B cell (primary cell): ENCODE measurements around the gene AQP5. TPM values are rescaled to one million over a fixed set of nuclear protein-coding genes. Genes with fewer than 3 reads are reported as not detected.

Experiments
- ATAC-seq: fragments of 200-7000 bp; cut with Tn5 transposase; one replicate; pipeline ENCODE4 v1.10.0; 2021; ENCODE audit warnings: low read depth, mild to moderate bottlenecking, moderate number of reproducible peaks, moderate library complexity
- CTCF ChIA-PET: fragments of 350-600 bp; sonication (Branson Sonifier 250); formaldehyde crosslinking; loops from one replicate; lab custom pipeline; 2021; ENCODE audit warnings: antibody characterized with exemption, inconsistent platforms; lab: Charles Lee
- POLR2A ChIA-PET: fragments of 350-600 bp; sonication (Branson Sonifier 250); formaldehyde crosslinking; loops from one replicate; lab custom pipeline; 2021; ENCODE audit warnings: antibody characterized with exemption; lab: Charles Lee
- DNase-seq: peaks from one replicate; pipeline ENCODE4 v3.0.0; 2013
- H2AFZ ChIP-seq: 2 replicates; pipeline ENCODE4 v1.6.1; 2012; ENCODE audit warnings: mild to moderate bottlenecking, low read depth, low read length; ENCODE audit not compliant: insufficient read depth, poor library complexity, severe bottlenecking
- H3K27ac ChIP-seq, 2 donors: 1 replicate in 1 of 2; 2 replicates in 1 of 2; pipeline ENCODE4 v1.5.1; 2012 to 2013; ENCODE audit warnings: low read length in 2 of 2, mild to moderate bottlenecking in 2 of 2, moderate library complexity in 1 of 2
- H3K27me3 ChIP-seq, 4 experiments: fragments of 200-600 bp in 1 of 4; sonication (generic) in 1 of 4; replicated peaks in 1 of 4; 1 replicate in 2 of 4; 2 replicates in 2 of 4; pipeline versions ENCODE4 v1.6.1 to v1.7.0; 2013 to 2016; ENCODE audit warnings: low read length in 3 of 4, mild to moderate bottlenecking in 2 of 4, mixed read lengths in 1 of 4, moderate library complexity in 1 of 4; ENCODE audit not compliant: insufficient read depth in 4 of 4, control insufficient read depth in 3 of 4; ENCODE audit errors: control extremely low read depth in 1 of 4
- H3K36me3 ChIP-seq, 2 experiments: replicated peaks in 1 of 2; 1 replicate in 1 of 2; 2 replicates in 1 of 2; pipeline versions ENCODE4 v1.6.1 to v1.7.1; 2013; ENCODE audit warnings: low read length in 1 of 2; ENCODE audit not compliant: insufficient read depth in 2 of 2, control insufficient read depth in 1 of 2; ENCODE audit errors: control extremely low read depth in 1 of 2, extremely low read depth in 1 of 2
- H3K4me1 ChIP-seq, 2 donors: fragments of 200-600 bp in 1 of 2; sonication (generic) in 1 of 2; 1 replicate in 1 of 2; 2 replicates in 1 of 2; pipeline versions ENCODE4 v1.5.1 to v1.6.1; 2013 to 2017; ENCODE audit warnings: low read length in 2 of 2; ENCODE audit not compliant: control insufficient read depth in 2 of 2, insufficient read depth in 2 of 2
- H3K4me2 ChIP-seq: replicated peaks from 2 replicates; pipeline ENCODE3; 2012; ENCODE audit warnings: mild to moderate bottlenecking, low read depth, low read length; ENCODE audit not compliant: poor library complexity, severe bottlenecking
- H3K4me3 ChIP-seq, 5 experiments: fragments of 200-600 bp in 1 of 5; sonication (generic) in 1 of 5; 1 replicate in 3 of 5; 2 replicates in 2 of 5; pipeline versions ENCODE4 v1.5.1 to v1.7.0; 2011 to 2016; ENCODE audit warnings: low read length in 4 of 5, mild to moderate bottlenecking in 4 of 5, low read depth in 2 of 5, control low read depth in 1 of 5, moderate library complexity in 1 of 5; ENCODE audit not compliant: insufficient read depth in 1 of 5; ENCODE audit errors: control extremely low read depth in 1 of 5, extremely low read depth in 1 of 5
- H3K79me2 ChIP-seq: fragments of 200-600 bp; sonication (generic); one replicate; pipeline ENCODE4 v1.6.0; 2016; ENCODE audit warnings: low read length; ENCODE audit not compliant: control insufficient read depth, insufficient read depth
- H3K9ac ChIP-seq: fragments of 200-600 bp; sonication (generic); 2 replicates; pipeline ENCODE4 v1.6.1; 2017; ENCODE audit warnings: mild to moderate bottlenecking, low read length, moderate library complexity
- H3K9me3 ChIP-seq, 3 donors: one replicate each; pipeline versions ENCODE4 v1.6.1 to v1.7.1; 2013; ENCODE audit warnings: low read length in 2 of 3; ENCODE audit not compliant: control insufficient read depth in 2 of 3, insufficient read depth in 1 of 3; ENCODE audit errors: control extremely low read depth in 1 of 3
- H4K20me1 ChIP-seq: 2 replicates; pipeline ENCODE4 v1.6.0; 2012; ENCODE audit warnings: mild to moderate bottlenecking, low read length; ENCODE audit not compliant: insufficient read depth, control insufficient read depth, poor library complexity, severe bottlenecking
- H3K27ac Mint-ChIP-seq: one replicate; pipeline ENCODE4 v1.8.0; 2021; ENCODE audit warnings: mixed read lengths
- H3K27me3 Mint-ChIP-seq: one replicate; pipeline ENCODE4 v1.8.0; 2021; ENCODE audit warnings: mixed read lengths
- H3K4me1 Mint-ChIP-seq: one replicate; pipeline ENCODE4 v1.8.0; 2021; ENCODE audit warnings: mixed read lengths
- H3K4me3 Mint-ChIP-seq: one replicate; pipeline ENCODE4 v1.8.0; 2021; ENCODE audit warnings: mixed read lengths
- H3K9me3 Mint-ChIP-seq: one replicate; pipeline ENCODE4 v1.8.0; 2022; ENCODE audit warnings: mixed read lengths; ENCODE audit not compliant: insufficient read depth
- EZH2 ChIP-seq: IDR thresholded peaks from 2 replicates; pipeline ENCODE4 v1.6.1; 2012; ENCODE audit warnings: borderline replicate concordance, low read depth, mild to moderate bottlenecking, moderate library complexity, low read length; ENCODE audit not compliant: insufficient read depth, poor library complexity, severe bottlenecking
- WGBS: methylation state at CpG from one replicate; pipeline ENCODE4 v1.1.5; 2013; ENCODE audit warnings: missing lambda C conversion rate; ENCODE audit not compliant: insufficient coverage; 5-methylcytosine and 5-hydroxymethylcytosine counted together
- intact Hi-C: fragments of 100-400 bp; cut with micrococcal nuclease; formaldehyde crosslinking; loops from one replicate; pipeline ENCODE4 v1.10.0; 2022
- polyA plus RNA-seq: library from polyadenylated mRNA; depleted of rRNA; stranded (reverse); fragments of >200 nt; gene quantifications from 2 replicates; pipeline ENCODE4 v1.2.3, GENCODE V29; 2012
- total RNA-seq, 2 donors: library from RNA; stranded (reverse); fragments of 120-200 nt in 1 of 2; gene quantifications; 1 replicate in 1 of 2; 2 replicates in 1 of 2; pipeline versions ENCODE4 v1.2.3 to v1.2.4, GENCODE V29; 2013 to 2022
- TF ChIP-seq, protein P1 (sequence below): fragments of 200-600 bp; IDR thresholded peaks from one replicate; pipeline ENCODE4 v1.8.0; 2022; ENCODE audit warnings: antibody characterized with exemption, mild to moderate bottlenecking

Gene AQP5
- total and polyA plus RNA-seq, 2 donors (not counting 1 experiment from before 2014, with no cell fraction given) = not detected

DNA sequence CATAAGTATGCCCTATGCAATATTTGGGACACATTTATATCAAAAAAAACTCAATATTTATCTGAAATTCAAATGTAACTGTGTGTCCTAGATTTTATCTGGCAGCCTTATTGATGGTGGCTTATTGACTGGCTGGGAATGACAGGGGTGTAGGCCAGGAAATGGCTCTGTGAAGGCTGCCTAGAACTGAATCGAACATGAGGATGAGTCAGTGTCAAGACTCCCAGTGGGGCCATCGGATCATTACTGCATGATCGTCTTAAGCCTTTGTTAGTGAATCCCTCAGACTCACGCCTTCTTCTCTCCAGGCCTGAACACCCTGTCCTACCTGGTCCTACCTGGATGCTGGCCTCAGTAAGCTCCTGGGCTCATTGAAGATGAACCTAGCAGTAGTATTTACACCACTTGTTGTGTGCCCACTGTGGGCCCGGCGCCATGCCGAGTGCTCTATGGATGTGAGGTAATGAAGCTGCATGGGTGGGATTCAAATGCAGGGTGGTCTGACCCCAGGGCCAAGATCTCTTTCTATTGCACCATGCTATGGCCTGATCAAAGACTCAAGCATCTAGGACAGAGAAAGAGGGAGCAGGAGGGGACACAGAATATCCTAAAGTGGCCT is 36.9 kb upstream of the AQP5 start:
- Histone ChIP-seq H3K27ac (no peak overlapping the region), H3K36me3 (no peaks in the 10 kb centered on the region), H4K20me1 (no peaks in the 10 kb centered on the region), H3K4me1 (no peaks in the 10 kb centered on the region), H3K4me2 (no peak overlapping the region), H3K4me3 (no peak overlapping the region), H3K27me3 (no peaks in the 10 kb centered on the region), H3K9me3 (no peaks in the 10 kb centered on the region), H3K79me2 (no peaks in the 10 kb centered on the region), H2AFZ (no peak overlapping the region), H3K9ac (no peak overlapping the region)
- ChIA-PET POLR2A (no interaction called here), CTCF (interaction anchor here (1.8 kb wide), 1 partner anchor 43 kb away, joined by 4 read pairs; no protein-coding TSS in a partner anchor)
- DNase-seq (no peak), ATAC-seq (no peak)
- intact Hi-C loops = no loop called here
- Mint-ChIP-seq H3K27ac (no peak overlapping the region), H3K4me3 (no peak overlapping the region), H3K4me1 (no peaks in the 10 kb centered on the region), H3K27me3 (peaks cover 8% of the 10 kb centered on the region), H3K9me3 (no peaks in the 10 kb centered on the region)
- 91% methylated on average over 7 of the region's 7 CpGs for WGBS
- no peak for TF ChIP-seq EZH2
- TF ChIP-seq, protein P1, sequence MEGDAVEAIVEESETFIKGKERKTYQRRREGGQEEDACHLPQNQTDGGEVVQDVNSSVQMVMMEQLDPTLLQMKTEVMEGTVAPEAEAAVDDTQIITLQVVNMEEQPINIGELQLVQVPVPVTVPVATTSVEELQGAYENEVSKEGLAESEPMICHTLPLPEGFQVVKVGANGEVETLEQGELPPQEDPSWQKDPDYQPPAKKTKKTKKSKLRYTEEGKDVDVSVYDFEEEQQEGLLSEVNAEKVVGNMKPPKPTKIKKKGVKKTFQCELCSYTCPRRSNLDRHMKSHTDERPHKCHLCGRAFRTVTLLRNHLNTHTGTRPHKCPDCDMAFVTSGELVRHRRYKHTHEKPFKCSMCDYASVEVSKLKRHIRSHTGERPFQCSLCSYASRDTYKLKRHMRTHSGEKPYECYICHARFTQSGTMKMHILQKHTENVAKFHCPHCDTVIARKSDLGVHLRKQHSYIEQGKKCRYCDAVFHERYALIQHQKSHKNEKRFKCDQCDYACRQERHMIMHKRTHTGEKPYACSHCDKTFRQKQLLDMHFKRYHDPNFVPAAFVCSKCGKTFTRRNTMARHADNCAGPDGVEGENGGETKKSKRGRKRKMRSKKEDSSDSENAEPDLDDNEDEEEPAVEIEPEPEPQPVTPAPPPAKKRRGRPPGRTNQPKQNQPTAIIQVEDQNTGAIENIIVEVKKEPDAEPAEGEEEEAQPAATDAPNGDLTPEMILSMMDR = no peak

DNA sequence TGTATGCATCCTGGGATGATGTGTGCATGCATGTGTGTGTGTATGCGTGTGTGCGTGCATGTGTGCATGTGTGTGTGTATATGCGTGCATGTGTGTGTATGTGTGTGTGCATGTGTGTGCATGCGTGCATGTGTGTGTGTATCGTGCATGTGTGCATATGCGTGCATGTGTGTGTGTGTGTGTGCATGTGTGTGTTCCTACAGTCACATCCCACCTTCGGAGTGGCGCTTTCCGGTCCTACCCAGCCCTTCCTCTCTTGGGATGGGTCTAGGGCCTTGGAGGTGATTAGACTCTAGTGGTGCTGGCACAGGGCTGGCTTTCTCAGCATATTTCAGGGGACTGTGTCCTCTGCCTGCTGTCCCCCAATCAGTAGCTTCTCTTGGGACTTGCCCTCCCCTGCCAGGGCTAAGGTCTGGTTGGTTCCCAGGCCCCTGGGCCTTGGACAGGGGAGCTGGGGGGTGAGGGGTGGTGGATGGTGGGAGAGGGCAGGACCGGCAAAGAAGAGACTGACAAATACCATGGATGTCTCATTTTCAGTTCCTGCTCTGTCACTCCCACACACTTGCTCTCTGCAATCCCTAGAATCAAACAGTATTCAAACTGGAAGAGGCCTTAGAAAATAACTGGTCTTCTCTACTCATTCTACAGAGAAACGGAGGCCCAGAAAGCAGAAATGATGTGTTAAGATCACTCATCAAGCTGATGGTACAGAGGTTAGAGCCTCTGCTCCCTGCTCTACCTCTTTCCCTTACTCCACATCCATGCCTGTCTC is 36.1 kb upstream of the AQP5 start:
- ChIA-PET CTCF (interaction anchor here (1.8 kb wide), 1 partner anchor 42 kb away, joined by 4 read pairs; no protein-coding TSS in a partner anchor), POLR2A (no interaction called here)
- no peak for ATAC-seq
- intact Hi-C loops = no loop called here
- no peak for DNase-seq
- Histone ChIP-seq H3K27ac (no peak overlapping the region), H3K79me2 (no peaks in the 10 kb centered on the region), H3K36me3 (no peaks in the 10 kb centered on the region), H3K9me3 (no peaks in the 10 kb centered on the region), H3K4me3 (no peak overlapping the region), H3K27me3 (no peaks in the 10 kb centered on the region), H3K9ac (no peak overlapping the region), H3K4me1 (no peaks in the 10 kb centered on the region), H4K20me1 (no peaks in the 10 kb centered on the region), H3K4me2 (no peak overlapping the region), H2AFZ (no peak overlapping the region)
- H3K9me3 Mint-ChIP-seq = no peaks in the 10 kb centered on the region
- no peak overlapping the region for H3K27ac Mint-ChIP-seq
- H3K27me3 Mint-ChIP-seq = peaks cover 8% of the 10 kb centered on the region
- H3K4me3 Mint-ChIP-seq = no peak overlapping the region
- no peak for TF ChIP-seq EZH2
- TF ChIP-seq, protein P1 = no peak
- H3K4me1 Mint-ChIP-seq = no peaks in the 10 kb centered on the region
- 92% methylated on average over 9 of the region's 11 CpGs for WGBS
